BJ (cell line): Measurements from ENCODE around the gene PIGR. TPM values are rescaled to one million over a fixed set of nuclear protein-coding genes. Genes with fewer than 3 reads are reported as not detected.

Experiments
- CTCF ChIA-PET: fragments of 350-600 bp; formaldehyde crosslinking; extraction: SDS; loops from one replicate; lab custom pipeline; 2021; ENCODE audit warnings: antibody characterized with exemption, inconsistent platforms; lab: Yijun Ruan, JAX
- POLR2A ChIA-PET: fragments of 300-600 bp; sonication (Branson Sonifier 250); formaldehyde crosslinking; extraction: SDS; loops from one replicate; lab custom pipeline; 2021; ENCODE audit warnings: antibody characterized with exemption; lab: Charles Lee
- DNase-seq: peaks from one replicate; pipeline ENCODE4 v3.0.0-alpha.2; 2011; ENCODE audit warnings: low read depth
- H3K27me3 ChIP-seq: 2 replicates; pipeline ENCODE4 v1.6.0; 2011; ENCODE audit warnings: low read length; ENCODE audit not compliant: control insufficient read depth, insufficient read depth
- H3K36me3 ChIP-seq: 2 replicates; pipeline ENCODE4 v1.5.1; 2011; ENCODE audit warnings: low read length; ENCODE audit not compliant: control insufficient read depth, insufficient read depth
- H3K4me3 ChIP-seq: 2 replicates; pipeline ENCODE4 v1.5.1; 2011; ENCODE audit warnings: low read depth, mild to moderate bottlenecking, control low read depth, low read length
- polyA plus RNA-seq: library from polyadenylated mRNA; depleted of rRNA; stranded (reverse); fragments of >200 nt; gene quantifications from 2 replicates; pipeline ENCODE4 v1.2.3, GENCODE V29; 2011
- TF ChIP-seq, protein P1 (sequence below): IDR thresholded peaks from 2 replicates; pipeline ENCODE4 v1.5.1; 2011; ENCODE audit warnings: low read depth, mild to moderate bottlenecking, control low read depth, inconsistent platforms, low read length, moderate library complexity; ENCODE audit not compliant: insufficient read depth

PIGR gene
- polyA plus RNA-seq, 1 experiment, result not detected

DNA sequence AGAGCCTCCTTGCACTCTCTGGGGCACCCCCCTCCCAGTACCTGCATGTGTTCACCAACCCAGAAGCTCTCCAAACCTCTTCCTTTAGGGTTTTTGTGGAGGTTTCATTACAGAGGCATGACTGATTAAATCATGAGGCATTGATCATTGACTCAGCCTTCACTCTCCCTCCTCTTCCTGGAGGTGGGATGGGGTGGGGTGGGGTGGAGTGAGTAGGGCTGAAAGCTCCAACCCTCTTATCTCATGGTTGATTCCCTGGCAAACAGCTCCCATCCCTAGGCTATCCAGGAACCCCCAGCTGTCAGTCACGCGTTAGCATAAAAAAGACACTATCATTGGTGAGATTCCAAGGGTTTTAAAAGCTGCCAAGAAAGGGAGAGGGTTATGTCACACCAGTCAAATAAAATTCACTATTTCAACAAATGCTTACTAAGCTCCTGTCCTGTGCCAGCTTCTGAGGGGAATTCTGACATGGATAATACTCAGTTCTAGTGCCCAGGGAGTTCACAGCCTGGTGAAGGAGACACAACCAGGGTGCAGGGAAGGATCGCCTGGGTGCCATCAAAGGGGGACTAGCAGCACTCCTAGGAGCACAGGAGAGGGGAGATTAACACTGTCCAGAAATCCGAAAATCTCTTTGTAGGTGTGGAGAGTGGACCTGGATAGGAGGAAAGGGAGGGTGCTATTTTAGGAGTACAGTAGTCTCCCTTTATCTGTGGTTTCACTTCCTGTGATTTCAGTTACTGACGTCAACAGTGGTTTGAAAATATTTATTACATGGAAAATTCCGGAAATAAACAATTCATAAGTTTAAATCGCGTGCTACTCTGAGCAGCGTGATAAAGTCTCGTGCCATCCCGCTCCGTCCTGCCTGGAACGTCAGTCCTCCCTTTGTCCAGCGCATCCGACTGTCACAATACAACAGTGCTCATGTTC lies 55.9 kb downstream of the PIGR start:
- CTCF ChIA-PET, result interaction anchor here (0.9 to 2.1 kb wide), 7 partner anchors 9 to 156 kb away, joined by 3 to 6 read pairs (median 3); partner anchors contain the start of gene IL20
- no peak overlapping the region for H3K4me3 ChIP-seq

DNA sequence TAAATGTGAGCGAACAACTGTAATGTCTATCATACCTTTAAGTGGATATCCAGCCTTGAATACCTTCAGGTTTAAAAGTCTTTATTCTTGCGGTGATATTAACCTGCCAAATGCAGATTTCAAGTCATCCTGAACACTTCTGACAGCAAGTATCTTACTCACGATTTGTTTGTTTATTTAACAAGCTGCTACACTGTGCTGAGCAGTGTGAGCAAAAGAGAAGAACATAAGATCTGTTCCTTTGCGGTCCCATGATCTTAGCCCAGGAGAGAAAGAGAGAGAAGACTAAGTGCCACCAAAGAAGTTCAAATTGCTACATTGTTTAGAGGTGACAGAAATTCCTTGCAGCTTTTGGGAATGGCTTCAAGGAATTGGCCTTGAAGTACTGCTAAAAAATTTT lies 58.6 kb downstream of the PIGR start:
- ChIA-PET CTCF (interaction anchor here (1.5 to 1.6 kb wide), 2 partner anchors 23 to 78 kb away, joined by 3 to 4 read pairs; partner anchors contain the start of gene IL20), POLR2A (no interaction called here)
- H3K36me3 ChIP-seq, result no peaks in the 10 kb centered on the region
- H3K4me3 ChIP-seq, result no peak overlapping the region
- no peak for DNase-seq
- TF ChIP-seq, protein P1, sequence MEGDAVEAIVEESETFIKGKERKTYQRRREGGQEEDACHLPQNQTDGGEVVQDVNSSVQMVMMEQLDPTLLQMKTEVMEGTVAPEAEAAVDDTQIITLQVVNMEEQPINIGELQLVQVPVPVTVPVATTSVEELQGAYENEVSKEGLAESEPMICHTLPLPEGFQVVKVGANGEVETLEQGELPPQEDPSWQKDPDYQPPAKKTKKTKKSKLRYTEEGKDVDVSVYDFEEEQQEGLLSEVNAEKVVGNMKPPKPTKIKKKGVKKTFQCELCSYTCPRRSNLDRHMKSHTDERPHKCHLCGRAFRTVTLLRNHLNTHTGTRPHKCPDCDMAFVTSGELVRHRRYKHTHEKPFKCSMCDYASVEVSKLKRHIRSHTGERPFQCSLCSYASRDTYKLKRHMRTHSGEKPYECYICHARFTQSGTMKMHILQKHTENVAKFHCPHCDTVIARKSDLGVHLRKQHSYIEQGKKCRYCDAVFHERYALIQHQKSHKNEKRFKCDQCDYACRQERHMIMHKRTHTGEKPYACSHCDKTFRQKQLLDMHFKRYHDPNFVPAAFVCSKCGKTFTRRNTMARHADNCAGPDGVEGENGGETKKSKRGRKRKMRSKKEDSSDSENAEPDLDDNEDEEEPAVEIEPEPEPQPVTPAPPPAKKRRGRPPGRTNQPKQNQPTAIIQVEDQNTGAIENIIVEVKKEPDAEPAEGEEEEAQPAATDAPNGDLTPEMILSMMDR, result no peak
- H3K27me3 ChIP-seq, result peaks cover 2% of the 10 kb centered on the region

More for the DNA sequence above, 55.9 kb downstream of the PIGR start:
- Histone ChIP-seq H3K27me3 (no peaks in the 10 kb centered on the region), H3K36me3 (no peaks in the 10 kb centered on the region)
- no peak for DNase-seq
- TF ChIP-seq, protein P1, result no peak
- POLR2A ChIA-PET, result no interaction called here

DNA sequence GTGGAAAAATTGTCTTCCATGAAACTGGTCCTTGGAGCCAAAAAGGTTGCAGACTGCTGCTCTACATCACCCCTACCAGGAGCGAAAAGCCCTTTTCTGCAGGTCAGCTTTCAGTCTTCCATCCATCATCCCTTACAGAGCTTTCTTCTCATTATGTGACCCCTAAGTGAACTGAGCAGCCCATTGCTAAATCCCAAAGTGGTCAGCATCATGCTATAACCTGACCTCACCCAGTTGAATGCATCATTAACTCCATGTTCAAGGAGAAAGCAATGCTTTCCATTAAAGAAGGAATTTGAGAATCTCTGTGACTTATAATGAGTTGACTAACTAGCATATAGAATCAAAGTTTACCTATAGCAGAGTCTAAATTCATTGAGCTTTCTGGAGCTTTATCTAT lies 59.4 kb downstream of the PIGR start:
- TF ChIP-seq, protein P1, result no peak
- Histone ChIP-seq H3K27me3 (peaks cover 2% of the 10 kb centered on the region), H3K36me3 (no peaks in the 10 kb centered on the region), H3K4me3 (no peak overlapping the region)
- DNase-seq, result no peak
- POLR2A ChIA-PET, result no interaction called here
- CTCF ChIA-PET, result interaction anchor here (0.6 to 1.6 kb wide), 6 partner anchors 9 to 824 kb away, joined by 3 to 7 read pairs (median 4); partner anchors contain the start of gene IL20

DNA sequence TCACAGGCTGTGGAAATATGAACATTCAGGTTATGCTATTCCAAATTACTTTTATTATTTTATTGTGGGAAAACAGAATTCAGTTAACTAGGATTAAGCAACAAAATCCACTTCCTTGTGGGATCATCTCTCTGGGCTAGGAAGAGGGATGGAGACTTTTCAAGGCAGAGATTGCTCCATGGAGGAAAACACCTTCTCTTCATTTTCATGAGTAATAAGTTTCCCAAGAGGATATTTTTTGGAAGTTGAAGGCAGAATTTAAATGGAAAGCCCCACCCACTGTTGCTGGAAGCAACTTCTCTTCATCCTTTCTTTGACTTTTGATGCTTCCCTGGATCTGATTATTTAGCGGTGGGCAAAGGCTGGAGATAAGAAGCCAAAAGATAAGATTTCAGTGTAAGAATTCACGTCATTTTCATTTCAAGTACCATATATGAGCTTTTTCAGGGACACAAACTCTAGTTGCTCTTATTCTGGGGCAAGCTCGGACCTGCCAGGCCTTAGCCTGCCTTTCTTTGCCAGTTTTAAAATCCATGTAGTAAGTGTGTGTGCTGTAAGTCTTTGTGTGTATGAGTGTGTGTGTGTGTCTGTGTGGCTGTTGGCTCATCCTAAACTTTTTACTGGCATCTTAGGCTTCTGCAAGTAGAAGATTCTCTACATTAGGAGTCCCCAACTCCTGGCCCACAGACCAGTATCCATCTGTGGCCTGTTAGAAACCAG lies 60.8 kb downstream of the PIGR start:
- POLR2A ChIA-PET, result no interaction called here
- no peak for DNase-seq
- no peak overlapping the region for H3K4me3 ChIP-seq
- CTCF ChIA-PET, result interaction anchor here (0.6 to 2.1 kb wide), 6 partner anchors 9 to 157 kb away, joined by 3 to 4 read pairs (median 4); no protein-coding TSS in a partner anchor
- H3K36me3 ChIP-seq, result no peaks in the 10 kb centered on the region
- peaks cover 2% of the 10 kb centered on the region for H3K27me3 ChIP-seq
- TF ChIP-seq, protein P1, result no peak
